A673 (cell line): Measurements from ENCODE around the gene CCL25.

Source experiments
- EZH2 ChIP-seq: fragments of 200-600 bp; sonication (generic); IDR thresholded peaks from 2 replicates; pipeline ENCODE4 v1.6.1; 2017; ENCODE audit warnings: borderline replicate concordance, low read depth, mild to moderate bottlenecking, mixed read lengths, antibody characterized with exemption, low read length; ENCODE audit not compliant: poor library complexity, severe bottlenecking
- TF ChIP-seq, protein P1 (sequence below): fragments of 300-800, 200-600 bp; sonication (generic); conservative IDR thresholded peaks from 2 replicates; pipeline ENCODE4 v1.5.1; 2017; ENCODE audit warnings: low read depth, mild to moderate bottlenecking, antibody characterized with exemption, low read length, moderate library complexity, mixed read lengths

DNA sequence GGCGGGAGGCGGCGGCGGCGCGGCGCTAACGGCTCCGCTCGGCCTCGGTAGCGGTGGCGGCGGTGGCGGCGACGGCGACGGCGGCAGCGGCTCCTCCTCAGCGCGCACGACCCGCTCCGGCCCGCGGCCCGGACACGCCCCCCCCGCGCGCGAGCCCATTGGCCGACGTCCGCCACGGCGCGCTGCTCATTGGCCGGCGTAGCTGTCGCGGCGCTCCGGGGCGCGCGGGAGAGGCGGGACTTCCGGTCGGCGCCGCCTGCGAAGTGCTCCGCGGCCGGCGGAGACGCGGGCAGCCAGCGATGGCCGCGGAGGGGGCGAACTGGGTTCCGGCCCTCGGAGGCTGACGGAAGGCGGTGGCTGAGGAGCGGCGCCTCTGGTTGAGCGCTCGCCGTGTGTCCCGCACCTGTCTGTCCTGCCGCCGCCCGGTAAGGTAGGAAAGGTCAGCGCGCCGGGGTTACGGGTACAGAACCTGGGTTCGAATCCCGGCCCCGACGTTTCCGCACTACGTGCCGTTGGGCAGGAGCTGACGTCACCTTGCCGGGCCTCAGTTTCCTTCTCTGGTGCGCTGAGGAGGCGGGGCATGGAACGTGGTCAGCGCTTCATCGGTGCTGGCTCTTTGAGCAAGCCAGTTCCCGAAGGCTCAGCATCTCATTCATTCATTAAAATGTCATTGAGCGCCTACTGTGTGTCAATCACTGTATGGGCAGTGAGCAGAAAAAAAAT lies 46.9 kb upstream of the CCL25 start, which contains the start of gene ELAVL1:
- TF ChIP-seq, protein P1, sequence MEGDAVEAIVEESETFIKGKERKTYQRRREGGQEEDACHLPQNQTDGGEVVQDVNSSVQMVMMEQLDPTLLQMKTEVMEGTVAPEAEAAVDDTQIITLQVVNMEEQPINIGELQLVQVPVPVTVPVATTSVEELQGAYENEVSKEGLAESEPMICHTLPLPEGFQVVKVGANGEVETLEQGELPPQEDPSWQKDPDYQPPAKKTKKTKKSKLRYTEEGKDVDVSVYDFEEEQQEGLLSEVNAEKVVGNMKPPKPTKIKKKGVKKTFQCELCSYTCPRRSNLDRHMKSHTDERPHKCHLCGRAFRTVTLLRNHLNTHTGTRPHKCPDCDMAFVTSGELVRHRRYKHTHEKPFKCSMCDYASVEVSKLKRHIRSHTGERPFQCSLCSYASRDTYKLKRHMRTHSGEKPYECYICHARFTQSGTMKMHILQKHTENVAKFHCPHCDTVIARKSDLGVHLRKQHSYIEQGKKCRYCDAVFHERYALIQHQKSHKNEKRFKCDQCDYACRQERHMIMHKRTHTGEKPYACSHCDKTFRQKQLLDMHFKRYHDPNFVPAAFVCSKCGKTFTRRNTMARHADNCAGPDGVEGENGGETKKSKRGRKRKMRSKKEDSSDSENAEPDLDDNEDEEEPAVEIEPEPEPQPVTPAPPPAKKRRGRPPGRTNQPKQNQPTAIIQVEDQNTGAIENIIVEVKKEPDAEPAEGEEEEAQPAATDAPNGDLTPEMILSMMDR = no peak
- TF ChIP-seq EZH2 = no peak
